Uterus (tissue), 2 donors: ENCODE measurements around the gene DNAJC9.

Experiments used
- POLR2A ChIP-seq, 2 donors: fragments of 450-650 bp; IDR thresholded peaks; one replicate each; pipeline ENCODE4 v1.6.1; 2016; ENCODE audit warnings: antibody characterized with exemption in 2 of 2, mild to moderate bottlenecking in 1 of 2, moderate library complexity in 1 of 2
- TF ChIP-seq, protein P1 (sequence below), 4 experiments: fragments of 200-600 bp in 2 of 4; fragments of 450-650 bp in 2 of 4; sonication (generic) in 2 of 4; IDR thresholded peaks; one replicate each; pipeline ENCODE4 v1.5.1; 2016 to 2019; ENCODE audit warnings: antibody characterized with exemption in 4 of 4, mild to moderate bottlenecking in 2 of 4, moderate library complexity in 1 of 4

DNA sequence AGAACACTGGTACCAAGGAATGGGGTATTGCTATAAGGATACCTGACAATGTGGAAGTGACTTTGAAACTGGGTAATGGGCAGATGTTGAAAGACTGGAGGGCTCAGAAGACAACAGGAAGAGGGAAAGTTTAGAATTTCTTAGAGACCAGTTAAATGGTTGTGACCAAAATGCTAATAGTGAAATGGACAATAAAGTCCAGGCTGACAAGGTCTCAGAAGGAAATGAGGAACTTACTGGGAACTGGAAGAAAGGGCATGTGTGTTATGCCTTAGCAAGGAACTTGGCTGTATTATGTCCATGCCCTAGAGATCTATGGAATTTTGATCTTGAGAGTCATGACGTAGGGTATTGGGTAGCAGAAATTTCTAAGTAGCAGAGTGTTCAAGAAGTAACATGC lies 41.2 kb downstream of the DNAJC9 start:
- no peak for TF ChIP-seq POLR2A (IDR thresholded peaks at IDR 0.05)
- TF ChIP-seq, protein P1, sequence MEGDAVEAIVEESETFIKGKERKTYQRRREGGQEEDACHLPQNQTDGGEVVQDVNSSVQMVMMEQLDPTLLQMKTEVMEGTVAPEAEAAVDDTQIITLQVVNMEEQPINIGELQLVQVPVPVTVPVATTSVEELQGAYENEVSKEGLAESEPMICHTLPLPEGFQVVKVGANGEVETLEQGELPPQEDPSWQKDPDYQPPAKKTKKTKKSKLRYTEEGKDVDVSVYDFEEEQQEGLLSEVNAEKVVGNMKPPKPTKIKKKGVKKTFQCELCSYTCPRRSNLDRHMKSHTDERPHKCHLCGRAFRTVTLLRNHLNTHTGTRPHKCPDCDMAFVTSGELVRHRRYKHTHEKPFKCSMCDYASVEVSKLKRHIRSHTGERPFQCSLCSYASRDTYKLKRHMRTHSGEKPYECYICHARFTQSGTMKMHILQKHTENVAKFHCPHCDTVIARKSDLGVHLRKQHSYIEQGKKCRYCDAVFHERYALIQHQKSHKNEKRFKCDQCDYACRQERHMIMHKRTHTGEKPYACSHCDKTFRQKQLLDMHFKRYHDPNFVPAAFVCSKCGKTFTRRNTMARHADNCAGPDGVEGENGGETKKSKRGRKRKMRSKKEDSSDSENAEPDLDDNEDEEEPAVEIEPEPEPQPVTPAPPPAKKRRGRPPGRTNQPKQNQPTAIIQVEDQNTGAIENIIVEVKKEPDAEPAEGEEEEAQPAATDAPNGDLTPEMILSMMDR (IDR thresholded peaks at IDR 0.05): no peak
